NB4 (cell line): ENCODE data around the gene SAMD5.

Experiments
- DNase-seq: peaks from one replicate; pipeline ENCODE4 v3.0.0; 2010; ENCODE audit warnings: low read depth
- H3K4me3 ChIP-seq: one replicate; pipeline ENCODE4 v1.5.1; 2011; ENCODE audit warnings: mild to moderate bottlenecking, low read depth, low read length, moderate library complexity
- MYC ChIP-seq: IDR thresholded peaks from 2 replicates; pipeline ENCODE4 v1.6.1; 2011; ENCODE audit warnings: low read depth, low read length
- POLR2A ChIP-seq: IDR thresholded peaks from 2 replicates; pipeline ENCODE4 v1.6.1; 2011; ENCODE audit warnings: mild to moderate bottlenecking; ENCODE audit not compliant: insufficient read length; ENCODE audit errors: extremely low read depth
- TF ChIP-seq, protein P1 (sequence below): IDR thresholded peaks from one replicate; pipeline ENCODE4 v1.5.1; 2012; ENCODE audit warnings: low read depth, low read length
- TF ChIP-seq, protein P2 (sequence below): IDR thresholded peaks from 2 replicates; pipeline ENCODE4 v1.6.1; 2011; ENCODE audit warnings: low read depth, low read length

SAMD5 gene

GRCh38 chr6:147611992-147612391 lies 103.5 kb downstream of the SAMD5 start:
- TF ChIP-seq, protein P1, sequence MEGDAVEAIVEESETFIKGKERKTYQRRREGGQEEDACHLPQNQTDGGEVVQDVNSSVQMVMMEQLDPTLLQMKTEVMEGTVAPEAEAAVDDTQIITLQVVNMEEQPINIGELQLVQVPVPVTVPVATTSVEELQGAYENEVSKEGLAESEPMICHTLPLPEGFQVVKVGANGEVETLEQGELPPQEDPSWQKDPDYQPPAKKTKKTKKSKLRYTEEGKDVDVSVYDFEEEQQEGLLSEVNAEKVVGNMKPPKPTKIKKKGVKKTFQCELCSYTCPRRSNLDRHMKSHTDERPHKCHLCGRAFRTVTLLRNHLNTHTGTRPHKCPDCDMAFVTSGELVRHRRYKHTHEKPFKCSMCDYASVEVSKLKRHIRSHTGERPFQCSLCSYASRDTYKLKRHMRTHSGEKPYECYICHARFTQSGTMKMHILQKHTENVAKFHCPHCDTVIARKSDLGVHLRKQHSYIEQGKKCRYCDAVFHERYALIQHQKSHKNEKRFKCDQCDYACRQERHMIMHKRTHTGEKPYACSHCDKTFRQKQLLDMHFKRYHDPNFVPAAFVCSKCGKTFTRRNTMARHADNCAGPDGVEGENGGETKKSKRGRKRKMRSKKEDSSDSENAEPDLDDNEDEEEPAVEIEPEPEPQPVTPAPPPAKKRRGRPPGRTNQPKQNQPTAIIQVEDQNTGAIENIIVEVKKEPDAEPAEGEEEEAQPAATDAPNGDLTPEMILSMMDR: no peak
- TF ChIP-seq, protein P2, sequence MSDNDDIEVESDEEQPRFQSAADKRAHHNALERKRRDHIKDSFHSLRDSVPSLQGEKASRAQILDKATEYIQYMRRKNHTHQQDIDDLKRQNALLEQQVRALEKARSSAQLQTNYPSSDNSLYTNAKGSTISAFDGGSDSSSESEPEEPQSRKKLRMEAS: no peak
- TF ChIP-seq MYC: no peak
- no peak for TF ChIP-seq POLR2A
- no peak for DNase-seq
- H3K4me3 ChIP-seq: no peak overlapping the region

DNA sequence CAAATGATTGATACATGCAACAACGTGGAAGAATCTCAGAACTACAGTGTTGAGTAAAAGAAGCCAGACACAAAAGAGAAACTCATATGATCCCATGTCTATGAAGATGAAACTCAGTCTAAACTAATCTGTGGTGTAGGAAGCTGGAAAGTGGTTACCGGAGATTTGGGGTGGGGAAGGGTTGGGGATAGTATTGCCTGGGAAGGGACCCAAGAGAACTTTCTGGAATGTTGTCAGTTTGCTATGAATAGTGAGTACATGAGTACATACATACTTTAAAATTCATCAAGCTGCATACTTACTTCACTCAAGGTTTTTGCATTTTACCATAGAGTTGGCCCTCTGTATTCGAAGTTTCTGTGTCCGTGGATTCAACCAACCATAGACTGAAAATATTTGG lies 106.0 kb downstream of the SAMD5 start:
- no peak for DNase-seq
- TF ChIP-seq MYC: no peak
- TF ChIP-seq, protein P1: no peak
- no peak for TF ChIP-seq POLR2A
- TF ChIP-seq, protein P2: no peak
- H3K4me3 ChIP-seq: no peak overlapping the region

GRCh38 chr6:147615659-147616456 lies 107.4 kb downstream of the SAMD5 start:
- no peak overlapping the region for H3K4me3 ChIP-seq
- no peak for DNase-seq
- TF ChIP-seq MYC (no peak), POLR2A (no peak)
- TF ChIP-seq, protein P1: no peak
- TF ChIP-seq, protein P2: no peak

GRCh38 chr6:147617366-147617765 lies 108.9 kb downstream of the SAMD5 start:
- TF ChIP-seq, protein P2: no peak
- TF ChIP-seq MYC (no peak), POLR2A (no peak)
- TF ChIP-seq, protein P1: no peak
- DNase-seq: no peak
- no peak overlapping the region for H3K4me3 ChIP-seq

- TF ChIP-seq, protein P1: no peak
- TF ChIP-seq POLR2A (no peak), MYC (no peak)
- TF ChIP-seq, protein P2: no peak
- H3K4me3 ChIP-seq: no peak overlapping the region
- DNase-seq: no peak
Observed at GRCh38 chr6:147618457-147618856, 110.0 kb downstream of the SAMD5 start.
